ENCODE results near the gene PXT1.

GRCh38 chr6:36384095-36384494 is 58.6 kb downstream of the PXT1 start:
- TF ChIP-seq, protein P1, sequence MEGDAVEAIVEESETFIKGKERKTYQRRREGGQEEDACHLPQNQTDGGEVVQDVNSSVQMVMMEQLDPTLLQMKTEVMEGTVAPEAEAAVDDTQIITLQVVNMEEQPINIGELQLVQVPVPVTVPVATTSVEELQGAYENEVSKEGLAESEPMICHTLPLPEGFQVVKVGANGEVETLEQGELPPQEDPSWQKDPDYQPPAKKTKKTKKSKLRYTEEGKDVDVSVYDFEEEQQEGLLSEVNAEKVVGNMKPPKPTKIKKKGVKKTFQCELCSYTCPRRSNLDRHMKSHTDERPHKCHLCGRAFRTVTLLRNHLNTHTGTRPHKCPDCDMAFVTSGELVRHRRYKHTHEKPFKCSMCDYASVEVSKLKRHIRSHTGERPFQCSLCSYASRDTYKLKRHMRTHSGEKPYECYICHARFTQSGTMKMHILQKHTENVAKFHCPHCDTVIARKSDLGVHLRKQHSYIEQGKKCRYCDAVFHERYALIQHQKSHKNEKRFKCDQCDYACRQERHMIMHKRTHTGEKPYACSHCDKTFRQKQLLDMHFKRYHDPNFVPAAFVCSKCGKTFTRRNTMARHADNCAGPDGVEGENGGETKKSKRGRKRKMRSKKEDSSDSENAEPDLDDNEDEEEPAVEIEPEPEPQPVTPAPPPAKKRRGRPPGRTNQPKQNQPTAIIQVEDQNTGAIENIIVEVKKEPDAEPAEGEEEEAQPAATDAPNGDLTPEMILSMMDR (IDR thresholded peaks at IDR 0.05) = no peak
- TF ChIP-seq POLR2A (IDR thresholded peaks at IDR 0.05) = no peak

All from testis (tissue), 2 donors.